ENCODE results near the gene TBC1D19. TPM values are rescaled to one million over a fixed set of nuclear protein-coding genes. Genes with fewer than 3 reads are reported as not detected.
A peak's percentile ranks its signal among the peaks of the same experiment; 100 is the strongest.
"Not testable (repeated sequence)": the region's sequence is repeated elsewhere in the genome, so short reads cannot be mapped to it uniquely, and the experiment has no call there.

The TBC1D19 gene, protein sequence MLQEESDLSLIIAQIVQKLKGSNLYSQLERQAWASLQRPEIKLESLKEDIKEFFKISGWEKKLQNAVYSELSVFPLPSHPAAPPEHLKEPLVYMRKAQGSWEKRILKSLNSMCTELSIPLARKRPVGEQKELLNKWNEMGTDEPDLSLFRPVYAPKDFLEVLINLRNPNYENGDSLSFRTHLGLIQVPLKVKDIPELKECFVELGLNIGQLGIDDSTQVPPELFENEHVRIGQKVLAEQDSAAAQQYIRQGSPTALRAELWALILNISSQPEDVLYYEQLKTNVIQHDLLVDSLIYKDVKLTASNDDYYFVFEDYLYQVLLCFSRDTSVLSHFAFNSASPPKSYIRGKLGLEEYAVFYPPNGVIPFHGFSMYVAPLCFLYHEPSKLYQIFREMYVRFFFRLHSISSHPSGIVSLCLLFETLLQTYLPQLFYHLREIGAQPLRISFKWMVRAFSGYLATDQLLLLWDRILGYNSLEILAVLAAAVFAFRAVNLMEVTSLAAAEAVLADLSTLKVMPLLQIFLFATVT
- 10 to 100 TPM; 13.2 to 41.6 TPM for total RNA-seq
- 1 to 10 TPM; 2.1 to 3.4 TPM for polyA plus RNA-seq
- long read RNA-seq, donor 1, partial matches to known transcripts, result 0 of 2 reads
- long read RNA-seq, donor 1, other reads (novel, unspliced or antisense), result 0 of 2 reads
- long read RNA-seq, donor 2, partial matches to known transcripts, result 0 of 1 reads
- long read RNA-seq, donor 2, other reads (novel, unspliced or antisense), result 0 of 1 reads
- long read RNA-seq, donor 3, partial matches to known transcripts, result 0 of 3 reads
- long read RNA-seq, donor 3, other reads (novel, unspliced or antisense), result 0 of 3 reads
- long read RNA-seq, donor 4, partial matches to known transcripts, result 0 of 1 reads
- long read RNA-seq, donor 4, other reads (novel, unspliced or antisense), result 0 of 1 reads
- long read RNA-seq, donor 5, partial matches to known transcripts, result 0 of 2 reads
- long read RNA-seq, donor 5, other reads (novel, unspliced or antisense), result 0 of 2 reads

DNA sequence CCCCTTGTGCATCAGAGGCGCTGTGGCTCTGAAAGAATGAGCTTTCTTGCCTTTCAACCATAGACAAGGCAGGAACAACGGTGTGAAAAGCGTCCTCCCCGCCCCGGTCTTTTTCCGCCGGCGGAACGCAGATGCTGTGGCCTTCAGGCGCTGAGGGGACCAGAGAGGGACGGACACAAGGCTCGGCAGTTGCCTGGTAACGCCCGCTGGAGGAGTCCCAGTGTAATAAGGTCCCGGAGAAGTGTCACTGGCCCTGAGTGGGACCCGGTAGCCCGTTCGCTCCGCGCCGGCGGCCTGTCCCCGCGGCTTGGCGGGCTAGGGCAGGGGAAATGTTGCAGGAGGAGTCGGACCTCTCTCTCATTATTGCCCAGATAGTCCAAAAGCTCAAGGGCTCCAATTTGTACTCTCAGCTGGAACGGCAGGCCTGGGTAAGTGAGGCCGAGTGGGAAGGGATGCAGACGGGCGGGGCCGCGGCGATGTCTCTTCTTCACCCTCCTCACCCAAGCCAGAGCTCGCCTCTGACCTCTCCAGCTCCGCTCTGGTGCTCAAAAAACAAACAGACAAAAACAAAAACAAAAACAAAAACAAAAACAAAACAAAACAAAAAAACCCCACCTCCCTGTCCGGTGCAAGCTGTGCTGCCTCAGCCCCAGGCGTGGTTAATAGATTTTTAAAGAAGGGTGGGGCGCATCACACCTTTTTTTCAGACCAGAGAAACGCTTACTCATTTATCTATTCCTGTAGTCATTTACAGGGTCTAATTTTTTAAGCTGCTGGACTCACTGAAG, at the start of gene TBC1D19:
Gene TBC1D19 (plus strand): TSS at position 220 of the 788 bp plus-strand sequence. CDS start 110 bp downstream, at position 330.
- peak within 1 kb of the TSS; percentile 83 to 92 for H3K9ac ChIP-seq (ENCODE audit: insufficient read depth in 1 of 2, low read length in 2 of 2)
- 0% methylated on average over 39 of the region's 39 CpGs for WGBS, 2 donors
- peak within 1 kb of the TSS; percentile 90 for H3K4me3 ChIP-seq
- ATAC-seq (ENCODE audit: insufficient read depth, low FRiP score), result peak; percentile 100
- peaks cover 0 to 9% (median 0%) of the 10 kb centered on the region in 5 donors for H3K4me1 ChIP-seq (ENCODE audit: control insufficient read depth in 5 of 5, insufficient read depth in 5 of 5, low read length in 5 of 5)
- DNase-seq, result peak; percentile 91 to 96 (median 95)
- H3K9me3 ChIP-seq (ENCODE audit: control insufficient read depth in 4 of 4, insufficient read depth in 3 of 4, low read length in 3 of 4), result no peaks in the 10 kb centered on the region
- peak within 1 kb of the TSS; percentile 84 to 91 for H3K27ac ChIP-seq (ENCODE audit: low read depth in 1 of 2, low read length in 1 of 2)
- H3K27me3 ChIP-seq (ENCODE audit: control insufficient read depth in 3 of 3, insufficient read depth in 3 of 3, low read length in 2 of 3), result no peaks in the 10 kb centered on the region
- no peaks in the 10 kb centered on the region for H3K36me3 ChIP-seq (ENCODE audit: control insufficient read depth in 4 of 4, insufficient read depth in 4 of 4, low read length in 4 of 4)
- TF ChIP-seq, protein P1, sequence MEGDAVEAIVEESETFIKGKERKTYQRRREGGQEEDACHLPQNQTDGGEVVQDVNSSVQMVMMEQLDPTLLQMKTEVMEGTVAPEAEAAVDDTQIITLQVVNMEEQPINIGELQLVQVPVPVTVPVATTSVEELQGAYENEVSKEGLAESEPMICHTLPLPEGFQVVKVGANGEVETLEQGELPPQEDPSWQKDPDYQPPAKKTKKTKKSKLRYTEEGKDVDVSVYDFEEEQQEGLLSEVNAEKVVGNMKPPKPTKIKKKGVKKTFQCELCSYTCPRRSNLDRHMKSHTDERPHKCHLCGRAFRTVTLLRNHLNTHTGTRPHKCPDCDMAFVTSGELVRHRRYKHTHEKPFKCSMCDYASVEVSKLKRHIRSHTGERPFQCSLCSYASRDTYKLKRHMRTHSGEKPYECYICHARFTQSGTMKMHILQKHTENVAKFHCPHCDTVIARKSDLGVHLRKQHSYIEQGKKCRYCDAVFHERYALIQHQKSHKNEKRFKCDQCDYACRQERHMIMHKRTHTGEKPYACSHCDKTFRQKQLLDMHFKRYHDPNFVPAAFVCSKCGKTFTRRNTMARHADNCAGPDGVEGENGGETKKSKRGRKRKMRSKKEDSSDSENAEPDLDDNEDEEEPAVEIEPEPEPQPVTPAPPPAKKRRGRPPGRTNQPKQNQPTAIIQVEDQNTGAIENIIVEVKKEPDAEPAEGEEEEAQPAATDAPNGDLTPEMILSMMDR (IDR thresholded peaks at IDR 0.05; ENCODE audit: control extremely low read depth, extremely low read depth), result no peak

DNA sequence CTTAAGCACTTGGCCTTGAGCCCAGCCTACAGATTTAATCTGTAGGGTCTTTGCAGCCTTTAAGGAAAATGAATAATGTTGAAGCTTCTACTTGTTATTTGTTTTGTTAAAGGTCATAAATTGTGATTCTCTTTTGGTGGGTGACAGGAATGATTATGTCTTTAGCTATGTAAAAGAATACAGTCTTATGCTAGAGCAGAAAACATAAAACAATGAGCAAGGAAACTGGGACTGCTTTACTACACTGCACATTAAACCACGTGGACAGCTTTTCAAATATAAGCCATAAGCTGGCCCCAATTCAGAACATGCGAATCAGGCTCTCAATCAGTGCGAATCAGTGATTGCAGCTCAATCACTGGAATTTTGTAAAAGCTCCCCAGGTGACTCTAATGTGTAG, 40.9 kb upstream of the TBC1D19 start:
- peaks cover 0 to 3% (median 0%) of the 10 kb centered on the region in 4 donors for H3K9me3 ChIP-seq (ENCODE audit: control insufficient read depth in 4 of 4, insufficient read depth in 3 of 4, low read length in 3 of 4)
- H3K27ac ChIP-seq (ENCODE audit: low read depth in 1 of 2, low read length in 1 of 2), result no peak overlapping the region
- no peaks in the 10 kb centered on the region for H3K27me3 ChIP-seq (ENCODE audit: control insufficient read depth in 3 of 3, insufficient read depth in 3 of 3, low read length in 2 of 3)
- WGBS, 2 donors, result 64 to 79% methylated on average over 3 of the region's 3 CpGs
- H3K4me3 ChIP-seq, result no peak overlapping the region
- no peaks in the 10 kb centered on the region for H3K4me1 ChIP-seq (ENCODE audit: control insufficient read depth in 5 of 5, insufficient read depth in 5 of 5, low read length in 5 of 5)
- H3K9ac ChIP-seq (ENCODE audit: insufficient read depth in 1 of 2, low read length in 2 of 2), result no peak overlapping the region
- H3K36me3 ChIP-seq (ENCODE audit: control insufficient read depth in 4 of 4, insufficient read depth in 4 of 4, low read length in 4 of 4), result no peaks in the 10 kb centered on the region
- DNase-seq, result peak in 2 of 3 donors; percentile 45 to 47
- no peak for ATAC-seq (ENCODE audit: insufficient read depth, low FRiP score)
- TF ChIP-seq, protein P1 (IDR thresholded peaks at IDR 0.05; ENCODE audit: control extremely low read depth, extremely low read depth), result no peak

DNA sequence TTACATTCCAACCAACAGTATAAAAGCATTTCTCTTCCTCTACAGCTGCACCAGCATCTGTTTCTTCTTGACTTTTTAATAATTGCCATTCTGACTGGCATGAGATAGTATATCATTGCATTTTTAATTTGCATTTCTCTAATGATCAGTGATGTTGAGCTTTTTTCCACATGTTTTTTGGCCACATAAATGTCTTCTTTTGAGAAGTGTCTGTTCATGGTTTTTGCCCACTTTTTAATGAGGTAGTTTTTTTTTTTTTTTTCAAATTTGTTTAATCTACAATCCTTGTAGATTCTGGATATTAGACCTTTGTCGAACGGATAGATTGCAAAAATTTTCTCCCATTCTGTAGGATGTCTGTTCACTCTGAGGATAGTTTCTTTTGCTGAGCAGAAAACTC, 39.5 kb upstream of the TBC1D19 start:
- no peaks in the 10 kb centered on the region for H3K4me1 ChIP-seq (ENCODE audit: control insufficient read depth in 5 of 5, insufficient read depth in 5 of 5, low read length in 5 of 5)
- no peaks in the 10 kb centered on the region for H3K27me3 ChIP-seq (ENCODE audit: control insufficient read depth in 3 of 3, insufficient read depth in 3 of 3, low read length in 2 of 3)
- no peaks in the 10 kb centered on the region for H3K36me3 ChIP-seq (ENCODE audit: control insufficient read depth in 4 of 4, insufficient read depth in 4 of 4, low read length in 4 of 4)
- DNase-seq, result no peak
- TF ChIP-seq, protein P1 (IDR thresholded peaks at IDR 0.05; ENCODE audit: control extremely low read depth, extremely low read depth), result no peak
- no peak overlapping the region for H3K4me3 ChIP-seq
- H3K9ac ChIP-seq (ENCODE audit: insufficient read depth in 1 of 2, low read length in 2 of 2), result no peak overlapping the region
- no peak for ATAC-seq (ENCODE audit: insufficient read depth, low FRiP score)
- H3K9me3 ChIP-seq (ENCODE audit: control insufficient read depth in 4 of 4, insufficient read depth in 3 of 4, low read length in 3 of 4), result peaks cover 0 to 3% (median 0%) of the 10 kb centered on the region in 4 donors
- WGBS, 2 donors, result 94 to 98% methylated on average over 2 of the region's 2 CpGs
- no peak overlapping the region for H3K27ac ChIP-seq (ENCODE audit: low read depth in 1 of 2, low read length in 1 of 2)

- H3K4me1 ChIP-seq (ENCODE audit: control insufficient read depth in 5 of 5, insufficient read depth in 5 of 5, low read length in 5 of 5); H3K9ac ChIP-seq (ENCODE audit: insufficient read depth in 1 of 2, low read length in 2 of 2); H3K36me3 ChIP-seq (ENCODE audit: control insufficient read depth in 4 of 4, insufficient read depth in 4 of 4, low read length in 4 of 4); H3K27me3 ChIP-seq (ENCODE audit: control insufficient read depth in 3 of 3, insufficient read depth in 3 of 3, low read length in 2 of 3); H3K9me3 ChIP-seq (ENCODE audit: control insufficient read depth in 4 of 4, insufficient read depth in 3 of 4, low read length in 3 of 4); H3K27ac ChIP-seq (ENCODE audit: low read depth in 1 of 2, low read length in 1 of 2); ATAC-seq (ENCODE audit: insufficient read depth, low FRiP score); DNase-seq; H3K4me3 ChIP-seq: not testable (repeated sequence)
- WGBS, 2 donors, result 75 to 77% methylated on average over 1 of the region's 1 CpG
Measured at GRCh38 chr4:26548379-26548778, 35.5 kb upstream of the TBC1D19 start.
